ENCODE data around the gene BTBD10.

DNA sequence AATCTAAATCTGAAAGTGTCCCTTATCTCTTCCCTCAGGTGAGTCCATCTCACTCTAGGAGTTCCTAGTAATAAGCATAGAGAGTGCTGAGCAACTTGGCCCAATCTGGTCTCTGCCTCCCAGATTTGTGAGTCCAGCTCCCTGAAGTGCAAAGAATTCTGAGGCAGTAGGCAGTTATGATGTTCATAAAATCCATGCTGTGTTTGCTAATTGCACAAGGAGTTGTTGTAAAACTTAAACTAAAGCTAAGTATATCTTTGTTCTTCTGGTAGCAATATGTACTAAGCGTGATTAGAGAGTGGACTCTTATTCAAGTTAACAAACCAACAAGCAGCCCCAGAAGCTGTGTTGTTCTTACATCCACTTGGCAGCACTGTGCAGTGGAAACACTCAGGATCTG lies 40.4 kb upstream of the BTBD10 start:
- TF ChIP-seq, protein P1, sequence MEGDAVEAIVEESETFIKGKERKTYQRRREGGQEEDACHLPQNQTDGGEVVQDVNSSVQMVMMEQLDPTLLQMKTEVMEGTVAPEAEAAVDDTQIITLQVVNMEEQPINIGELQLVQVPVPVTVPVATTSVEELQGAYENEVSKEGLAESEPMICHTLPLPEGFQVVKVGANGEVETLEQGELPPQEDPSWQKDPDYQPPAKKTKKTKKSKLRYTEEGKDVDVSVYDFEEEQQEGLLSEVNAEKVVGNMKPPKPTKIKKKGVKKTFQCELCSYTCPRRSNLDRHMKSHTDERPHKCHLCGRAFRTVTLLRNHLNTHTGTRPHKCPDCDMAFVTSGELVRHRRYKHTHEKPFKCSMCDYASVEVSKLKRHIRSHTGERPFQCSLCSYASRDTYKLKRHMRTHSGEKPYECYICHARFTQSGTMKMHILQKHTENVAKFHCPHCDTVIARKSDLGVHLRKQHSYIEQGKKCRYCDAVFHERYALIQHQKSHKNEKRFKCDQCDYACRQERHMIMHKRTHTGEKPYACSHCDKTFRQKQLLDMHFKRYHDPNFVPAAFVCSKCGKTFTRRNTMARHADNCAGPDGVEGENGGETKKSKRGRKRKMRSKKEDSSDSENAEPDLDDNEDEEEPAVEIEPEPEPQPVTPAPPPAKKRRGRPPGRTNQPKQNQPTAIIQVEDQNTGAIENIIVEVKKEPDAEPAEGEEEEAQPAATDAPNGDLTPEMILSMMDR (IDR thresholded peaks at IDR 0.05): no peak
- no peak for TF ChIP-seq POLR2A (IDR thresholded peaks at IDR 0.05; ENCODE audit: low read depth)

Data from esophagus muscularis mucosa (tissue), 3 donors.